Cerebellar cortex (tissue), 1 donor: Measurements from ENCODE around the gene KAT7.

Source experiments
- DNase-seq: peaks from one replicate; pipeline ENCODE4 v3.0.0-alpha.2; 2015; ENCODE audit warnings: low spot score

KAT7 gene

DNA sequence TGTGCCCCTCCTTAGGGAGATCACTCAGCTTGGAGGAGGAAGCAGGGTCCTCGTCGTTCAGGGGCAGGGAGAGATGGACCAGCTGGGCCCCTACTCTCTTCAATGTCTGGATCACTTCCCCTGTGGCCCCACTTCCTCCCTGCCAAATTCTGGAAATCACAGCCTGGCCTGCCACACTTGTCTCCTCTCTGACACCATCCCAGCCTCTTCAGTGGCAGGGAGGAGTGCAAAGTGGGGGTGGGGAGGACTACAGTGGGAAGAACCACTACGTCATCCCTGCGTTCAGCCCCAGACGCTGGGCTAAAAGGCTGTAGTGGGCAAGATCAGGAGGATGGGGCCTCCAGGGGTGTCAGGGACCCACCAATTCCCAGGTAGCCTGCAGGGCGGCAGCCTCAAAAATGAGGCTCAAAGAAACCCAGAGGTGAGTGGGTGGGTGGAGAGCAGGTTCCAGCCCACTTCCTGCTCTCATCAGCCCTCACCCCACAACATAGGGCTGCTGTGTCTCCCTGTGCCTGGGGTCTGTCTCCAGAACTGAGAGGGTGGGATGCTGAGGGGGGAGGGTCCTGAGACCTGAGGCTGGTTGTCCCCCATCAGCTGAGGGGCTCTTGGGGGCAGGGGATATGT is 84.4 kb downstream of the KAT7 start:
- no peak for DNase-seq

DNA sequence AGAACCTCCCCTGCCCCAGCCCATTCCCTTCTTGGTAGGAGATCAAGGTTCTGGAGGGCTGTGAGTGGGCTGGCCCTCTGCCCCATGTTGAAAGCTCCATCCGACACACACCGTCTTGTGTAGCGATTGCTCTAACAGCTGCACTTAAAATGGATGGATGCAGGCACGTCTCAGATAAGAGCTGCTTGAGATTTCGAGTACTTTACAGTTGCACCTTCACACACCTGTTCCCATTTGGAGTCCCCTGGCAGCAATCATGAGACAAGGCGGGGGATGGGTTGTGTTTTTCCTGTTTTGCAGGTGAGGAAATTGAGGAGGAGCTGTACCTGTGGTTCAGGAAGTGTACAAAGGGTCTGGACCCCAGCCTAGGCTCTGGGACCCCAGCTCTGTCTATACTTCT is 85.0 kb downstream of the KAT7 start:
- no peak for DNase-seq

DNA sequence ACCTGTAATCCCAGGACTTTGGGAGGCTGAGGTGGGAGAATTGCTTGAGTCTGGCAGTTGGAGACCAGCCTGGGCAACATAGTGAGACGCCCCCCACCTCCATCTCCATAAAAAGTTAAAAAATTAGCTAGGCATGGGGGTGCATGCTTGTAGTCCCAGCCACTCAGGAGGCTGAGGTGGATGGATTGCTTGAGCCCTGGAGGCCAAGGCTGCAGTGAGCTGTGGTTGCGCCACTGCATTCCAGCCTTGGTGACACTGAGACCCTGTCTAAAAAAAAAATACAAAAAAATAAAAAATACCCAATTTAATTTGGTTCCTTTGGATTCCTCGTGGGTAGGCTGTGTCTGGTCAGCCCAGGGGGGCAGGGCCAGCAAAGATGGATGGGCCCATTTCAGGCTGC is 85.4 kb downstream of the KAT7 start:
- DNase-seq, result no peak

DNA sequence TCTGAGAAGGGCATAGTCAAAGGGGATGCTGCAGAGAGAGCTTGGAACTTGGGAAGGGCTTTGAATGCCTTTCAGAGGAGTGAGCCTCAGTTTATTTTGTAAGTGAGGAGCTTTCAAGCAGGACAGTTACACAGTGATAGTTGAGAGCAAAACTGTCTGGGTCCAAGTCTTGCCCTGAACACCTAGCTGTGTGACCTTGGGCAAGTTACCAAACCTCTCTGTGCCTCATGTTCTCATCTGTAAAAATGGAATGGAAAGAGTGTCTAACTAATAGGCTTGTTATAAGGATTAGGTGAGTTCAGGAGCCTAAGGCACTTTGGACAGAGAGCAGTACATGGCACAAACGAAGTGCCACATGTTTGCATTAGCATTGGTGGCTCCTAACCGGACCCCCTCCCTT is 86.4 kb downstream of the KAT7 start:
- no peak for DNase-seq

DNA sequence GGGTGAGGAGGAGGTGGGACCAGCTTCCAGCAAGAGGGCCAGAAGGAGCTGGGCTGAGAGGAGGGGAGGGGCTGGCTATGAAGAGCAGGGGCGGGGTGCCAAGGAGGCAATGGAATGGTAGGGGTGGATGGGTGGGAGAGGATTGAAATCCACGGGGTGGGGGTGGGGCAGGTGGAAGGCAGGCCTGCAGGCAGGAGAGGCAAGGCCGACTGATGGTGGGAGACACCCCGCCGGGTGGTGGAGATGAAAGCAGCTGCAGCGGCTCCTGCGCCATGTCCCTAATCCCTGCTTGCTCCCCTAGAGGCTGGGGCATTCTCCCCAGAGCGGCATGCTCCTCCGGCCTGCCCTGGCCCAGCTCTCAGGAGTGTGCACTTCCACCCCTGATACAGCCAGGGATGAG is 87.2 kb downstream of the KAT7 start:
- no peak for DNase-seq

DNA sequence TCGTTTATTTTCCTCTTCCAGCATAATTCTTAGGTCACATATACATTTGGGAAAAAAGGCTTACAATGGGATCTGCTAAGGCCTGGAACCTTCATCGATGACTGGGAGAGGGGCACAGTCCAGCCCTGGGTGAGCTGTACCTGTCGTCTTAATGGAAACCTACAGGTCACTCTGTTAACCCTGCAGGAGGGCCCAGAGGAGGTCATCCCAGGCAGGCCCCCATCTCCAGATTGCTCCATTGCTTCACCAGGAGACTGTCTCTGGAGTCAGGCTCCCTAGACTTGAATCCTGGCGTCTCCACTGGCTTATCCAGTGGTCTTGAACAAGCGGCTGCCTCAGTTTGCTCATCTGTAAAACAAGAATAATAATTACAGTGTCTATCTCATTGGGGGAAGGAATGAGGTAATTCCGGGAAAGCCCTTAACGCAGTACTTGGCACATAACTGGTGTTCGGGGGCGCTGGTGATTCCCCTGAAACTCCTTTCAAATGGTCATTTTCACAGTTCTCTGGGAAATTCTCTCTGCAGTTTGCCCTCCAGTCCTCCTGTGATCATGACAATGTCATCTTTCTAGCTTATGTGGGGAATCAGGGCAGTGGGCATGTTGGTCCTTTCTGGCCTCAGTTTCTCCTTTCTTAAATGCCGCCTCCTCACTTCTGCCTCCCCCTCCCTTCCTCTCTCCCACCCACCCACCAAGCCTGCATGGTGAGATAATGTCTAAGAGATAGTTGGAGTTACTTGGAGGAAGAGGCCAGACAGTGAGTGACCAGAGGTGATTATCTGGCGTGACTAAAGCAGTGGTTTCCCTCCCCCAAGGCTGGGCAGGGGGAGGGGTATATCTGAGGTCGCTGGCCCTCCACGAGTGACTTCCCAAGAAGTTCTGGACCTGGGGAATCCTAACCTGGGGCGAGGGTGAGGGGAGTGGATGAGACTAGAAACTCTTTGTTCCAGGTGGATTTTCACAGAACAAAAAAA is 90.7 kb downstream of the KAT7 start:
- no peak for DNase-seq

DNA sequence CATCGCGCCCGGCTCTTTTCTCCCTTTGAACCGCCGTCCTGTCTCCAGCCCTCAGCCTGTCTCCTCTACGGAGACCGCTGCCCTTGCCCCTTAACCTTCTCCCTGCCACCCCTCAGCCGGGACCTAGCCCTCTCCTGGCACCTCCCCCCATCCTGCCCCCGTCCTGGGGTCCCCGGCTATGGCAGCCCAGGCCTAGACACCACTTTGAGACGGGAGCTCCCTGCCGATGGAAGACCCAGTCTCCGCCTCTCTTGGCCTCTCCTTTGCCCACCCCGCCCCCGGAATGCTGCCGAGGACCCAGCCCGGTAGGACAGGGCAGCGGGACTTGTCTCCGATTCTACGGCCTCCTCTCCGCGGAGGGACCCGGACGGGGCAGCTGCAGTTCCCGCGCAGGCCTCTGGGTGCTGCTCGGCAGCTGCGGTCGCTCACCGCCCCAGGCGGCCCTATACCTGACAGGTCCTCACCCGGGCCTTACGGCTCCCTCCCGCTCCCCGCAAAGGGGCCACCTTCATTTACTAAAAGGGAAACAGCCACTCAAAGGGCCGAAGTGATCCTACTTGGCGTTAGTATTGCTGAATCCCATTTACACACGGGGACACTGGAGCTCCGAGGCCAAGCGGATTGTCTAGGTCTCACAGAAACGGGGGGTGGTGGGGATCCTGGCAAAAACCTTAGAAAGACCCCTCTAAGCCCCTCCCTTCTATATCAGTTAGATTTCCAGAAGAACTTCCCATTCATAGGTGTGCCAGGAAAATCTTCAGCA is 92.0 kb downstream of the KAT7 start:
- DNase-seq, result peak; percentile 75

DNA sequence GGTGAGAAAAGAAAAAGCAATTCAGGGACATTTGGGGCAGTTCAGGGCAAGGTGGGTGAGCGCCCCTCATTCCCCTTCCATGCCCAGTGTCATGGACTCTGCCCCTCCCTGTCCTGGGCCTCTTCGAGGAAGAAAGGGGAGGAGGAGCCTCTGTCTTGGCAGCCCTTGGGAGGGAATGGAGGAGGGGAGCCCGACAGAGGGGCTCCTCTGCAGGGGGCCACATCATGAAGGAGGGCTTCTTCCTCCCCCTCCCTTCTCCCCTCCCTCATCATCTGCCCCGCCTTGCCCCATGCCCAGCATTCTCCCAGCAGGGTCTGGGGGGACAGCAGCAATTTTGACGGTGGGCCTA is 92.5 kb downstream of the KAT7 start:
- no peak for DNase-seq

DNA sequence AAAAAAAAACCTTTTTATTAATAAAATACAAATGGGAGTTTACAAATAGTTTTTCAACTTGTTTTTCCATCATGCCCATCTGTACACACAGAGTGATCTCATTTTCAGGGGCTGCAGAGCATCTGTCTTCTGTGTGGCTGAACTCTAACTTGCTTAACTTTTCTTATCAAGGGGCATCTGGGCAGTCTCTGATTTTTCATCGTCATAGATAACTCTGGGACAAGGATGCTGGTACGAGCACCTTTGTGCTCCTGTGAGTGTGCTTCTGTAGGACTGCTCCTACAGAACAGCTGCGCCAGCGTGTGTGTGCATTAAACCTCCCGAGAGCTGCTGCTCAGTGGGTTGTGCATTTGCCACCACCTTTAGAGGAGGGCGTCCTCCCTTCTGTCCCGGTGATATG is 94.0 kb downstream of the KAT7 start:
- no peak for DNase-seq
